Nephron (organoid): Measurements from ENCODE around the gene DAPK3.
A peak's percentile ranks its signal among the peaks of the same experiment; 100 is the strongest.

ENCODE experiments used
- H3K27ac Mint-ChIP-seq, 3 experiments: 2 replicates each; pipeline ENCODE4 v1.8.0; 2020; ENCODE audit warnings: mixed read lengths in 3 of 3, mild to moderate bottlenecking in 2 of 3, moderate library complexity in 1 of 3
- H3K27me3 Mint-ChIP-seq: 2 replicates; pipeline ENCODE4 v1.8.0; 2021; ENCODE audit warnings: low read depth, mild to moderate bottlenecking, moderate library complexity, mixed read lengths
- H3K36me3 Mint-ChIP-seq: 2 replicates; pipeline ENCODE4 v1.8.0; 2020; ENCODE audit warnings: low read depth, mixed read lengths
- H3K4me1 Mint-ChIP-seq: 2 replicates; pipeline ENCODE4 v1.8.0; 2020; ENCODE audit warnings: mixed read lengths
- H3K4me3 Mint-ChIP-seq, 3 experiments: 2 replicates each; pipeline ENCODE4 v1.8.0; 2020; ENCODE audit warnings: mild to moderate bottlenecking in 3 of 3, mixed read lengths in 3 of 3, moderate library complexity in 2 of 3
- H3K9me3 Mint-ChIP-seq: 2 replicates; pipeline ENCODE4 v1.8.0; 2020; ENCODE audit warnings: mixed read lengths
- TF ChIP-seq, protein P1 (sequence below), 3 experiments: fragments of 200-600 bp; sonication (generic); IDR thresholded peaks; one replicate each; pipeline ENCODE4 v1.5.0; 2021; ENCODE audit warnings: antibody characterized with exemption in 3 of 3; ENCODE audit not compliant: unreplicated experiment in 3 of 3

The DAPK3 gene

DNA sequence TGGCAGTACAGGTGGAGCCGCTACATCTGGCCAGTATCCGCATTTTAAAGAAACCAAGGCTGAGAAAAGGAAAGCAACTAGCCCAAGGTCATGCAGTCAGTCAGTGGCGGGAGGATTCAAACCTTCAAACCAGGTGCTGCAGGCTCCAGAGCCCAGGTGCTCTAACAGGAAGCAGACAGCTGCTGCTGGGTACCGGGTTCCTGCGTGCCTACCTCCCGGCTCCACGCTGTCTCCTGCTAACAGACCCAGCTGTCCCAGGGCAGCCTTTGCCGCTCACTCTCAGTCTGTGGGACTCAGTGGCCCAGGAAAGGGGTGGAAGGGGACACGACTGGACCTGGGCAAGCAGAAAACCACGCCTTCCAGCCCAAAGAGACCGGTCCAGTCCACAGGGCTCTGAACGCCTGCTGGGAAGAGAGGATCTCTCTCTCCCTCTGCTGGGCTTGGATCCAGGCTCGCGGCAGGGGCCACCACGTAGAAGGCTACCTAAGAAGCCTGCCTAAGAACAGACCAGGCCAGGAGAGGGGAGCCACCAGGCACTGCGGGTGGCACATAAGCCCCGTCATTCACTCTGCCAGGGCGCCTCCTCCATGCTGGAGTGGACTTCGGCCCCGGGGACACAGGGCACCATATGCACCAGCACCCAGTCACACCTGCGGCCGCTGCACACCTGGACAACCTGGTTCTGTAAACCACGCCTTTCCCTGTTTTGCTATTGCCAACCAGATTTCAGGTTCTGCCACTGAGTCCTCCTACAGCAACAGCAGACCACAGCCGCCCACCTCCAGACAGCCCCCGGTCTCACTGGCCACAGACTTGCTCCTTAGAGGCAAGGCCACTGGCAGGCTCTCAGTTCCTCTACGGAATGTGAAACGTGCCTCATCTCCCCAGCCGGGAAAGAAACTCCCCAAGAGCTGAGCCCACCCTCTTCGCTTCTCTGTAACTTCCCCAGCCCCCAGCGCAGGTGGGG lies 4.6 kb downstream of the DAPK3 start:
- no peak overlapping the region for H3K4me3 Mint-ChIP-seq
- H3K27ac Mint-ChIP-seq = peak overlapping the region in 2 of 3 experiments; percentile 28 to 41
- peaks cover 49% of the 10 kb centered on the region for H3K36me3 Mint-ChIP-seq

DNA sequence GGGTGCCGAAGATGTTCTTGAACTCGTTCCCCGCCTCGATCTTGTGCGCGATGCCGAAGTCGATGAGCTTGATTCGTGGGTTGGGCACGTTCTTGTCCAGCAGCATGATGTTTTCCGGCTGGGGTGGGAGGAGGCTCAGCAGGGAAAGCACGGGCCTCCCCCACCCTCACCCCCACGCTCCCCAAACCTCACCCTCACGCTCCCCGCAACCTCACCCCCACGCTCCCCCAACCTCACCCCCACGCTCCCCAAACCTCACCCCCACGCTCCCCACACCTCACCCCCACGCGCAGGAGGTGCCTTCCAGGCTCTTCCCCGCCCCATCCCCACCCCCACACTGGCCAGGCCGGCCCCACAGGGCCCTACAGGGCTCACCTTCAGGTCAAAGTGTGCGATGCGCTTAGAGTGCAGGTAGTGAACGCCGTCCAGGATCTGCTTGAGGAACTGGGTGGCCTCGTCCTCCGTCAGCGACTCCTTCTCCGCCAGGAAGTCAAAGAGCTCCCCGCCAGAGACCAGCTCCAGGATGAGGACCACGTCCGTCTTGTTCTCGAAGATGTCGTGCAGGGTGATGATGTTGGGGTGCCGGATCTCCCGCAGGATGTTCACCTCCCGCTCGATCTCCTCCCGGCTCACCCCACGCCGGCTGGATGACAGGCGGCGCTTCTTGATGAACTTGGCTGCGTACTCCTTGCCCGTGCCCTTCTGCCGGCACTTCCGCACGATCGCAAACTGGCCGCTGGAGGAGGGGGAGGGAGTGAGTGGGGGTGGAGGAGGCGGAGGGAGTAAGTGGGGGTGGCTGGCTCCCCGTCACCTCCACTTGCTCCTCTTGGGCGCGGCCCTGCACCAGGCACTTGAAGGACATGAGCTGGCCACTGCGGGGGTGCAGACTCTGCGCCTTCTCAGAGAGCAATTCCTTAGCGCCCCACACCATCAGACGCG lies 6.4 kb downstream of the DAPK3 start:
- Mint-ChIP-seq H3K27me3 (no peaks in the 10 kb centered on the region), H3K27ac (no peak overlapping the region), H3K4me3 (no peak overlapping the region), H3K9me3 (no peaks in the 10 kb centered on the region), H3K36me3 (peaks cover 51% of the 10 kb centered on the region), H3K4me1 (peaks cover 20% of the 10 kb centered on the region)
- TF ChIP-seq, protein P1, sequence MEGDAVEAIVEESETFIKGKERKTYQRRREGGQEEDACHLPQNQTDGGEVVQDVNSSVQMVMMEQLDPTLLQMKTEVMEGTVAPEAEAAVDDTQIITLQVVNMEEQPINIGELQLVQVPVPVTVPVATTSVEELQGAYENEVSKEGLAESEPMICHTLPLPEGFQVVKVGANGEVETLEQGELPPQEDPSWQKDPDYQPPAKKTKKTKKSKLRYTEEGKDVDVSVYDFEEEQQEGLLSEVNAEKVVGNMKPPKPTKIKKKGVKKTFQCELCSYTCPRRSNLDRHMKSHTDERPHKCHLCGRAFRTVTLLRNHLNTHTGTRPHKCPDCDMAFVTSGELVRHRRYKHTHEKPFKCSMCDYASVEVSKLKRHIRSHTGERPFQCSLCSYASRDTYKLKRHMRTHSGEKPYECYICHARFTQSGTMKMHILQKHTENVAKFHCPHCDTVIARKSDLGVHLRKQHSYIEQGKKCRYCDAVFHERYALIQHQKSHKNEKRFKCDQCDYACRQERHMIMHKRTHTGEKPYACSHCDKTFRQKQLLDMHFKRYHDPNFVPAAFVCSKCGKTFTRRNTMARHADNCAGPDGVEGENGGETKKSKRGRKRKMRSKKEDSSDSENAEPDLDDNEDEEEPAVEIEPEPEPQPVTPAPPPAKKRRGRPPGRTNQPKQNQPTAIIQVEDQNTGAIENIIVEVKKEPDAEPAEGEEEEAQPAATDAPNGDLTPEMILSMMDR (IDR thresholded peaks at IDR 0.05; ENCODE audit: unreplicated experiment in 3 of 3) = no peak

More for the DNA sequence above, 4.6 kb downstream of the DAPK3 start:
- no peaks in the 10 kb centered on the region for H3K9me3 Mint-ChIP-seq
- H3K27me3 Mint-ChIP-seq = no peaks in the 10 kb centered on the region
- H3K4me1 Mint-ChIP-seq = peaks cover 30% of the 10 kb centered on the region
- TF ChIP-seq, protein P1 (IDR thresholded peaks at IDR 0.05; ENCODE audit: unreplicated experiment in 3 of 3) = no peak

DNA sequence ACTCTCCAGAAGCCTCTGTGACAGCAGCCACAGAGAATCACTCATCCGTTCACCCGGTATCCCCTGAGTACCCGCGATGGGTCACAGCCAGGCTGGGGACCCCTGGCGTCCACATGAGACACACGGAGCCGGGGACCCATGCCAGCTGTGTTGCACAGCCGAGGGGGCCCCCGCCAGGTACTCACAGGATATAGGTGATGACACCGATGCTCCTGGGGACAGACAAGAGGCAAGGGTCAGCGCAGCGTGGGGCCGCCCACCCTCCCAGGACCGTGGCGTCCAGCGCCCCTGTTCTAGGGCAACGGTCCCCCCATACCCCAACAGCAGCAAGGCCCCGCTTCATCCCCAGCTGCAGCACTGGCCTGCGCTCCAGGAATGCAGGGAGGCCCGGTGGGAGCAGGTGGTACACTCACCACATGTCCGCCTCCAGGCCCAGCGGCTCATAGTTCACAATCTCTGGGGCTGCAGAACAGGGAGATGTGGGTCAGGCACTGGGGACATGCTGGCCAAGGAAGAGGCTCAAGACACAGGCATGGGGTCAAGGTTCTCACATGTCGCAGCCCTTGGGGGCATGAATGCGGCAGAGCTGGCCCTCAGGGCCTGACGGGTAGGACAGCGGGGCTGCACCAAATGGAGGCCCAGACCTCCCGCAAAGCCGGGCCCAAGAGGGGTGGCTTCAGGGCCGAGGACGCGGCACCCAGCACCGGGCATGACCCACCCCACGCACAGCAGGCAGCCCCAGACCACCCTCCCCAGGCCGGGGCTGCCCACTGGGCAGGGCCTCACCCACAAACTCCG lies 7.2 kb downstream of the DAPK3 start:
- Mint-ChIP-seq H3K9me3 (no peaks in the 10 kb centered on the region), H3K4me3 (no peak overlapping the region), H3K27me3 (no peaks in the 10 kb centered on the region), H3K4me1 (peaks cover 11% of the 10 kb centered on the region), H3K27ac (no peak overlapping the region), H3K36me3 (peaks cover 46% of the 10 kb centered on the region)
- TF ChIP-seq, protein P1 (IDR thresholded peaks at IDR 0.05; ENCODE audit: unreplicated experiment in 3 of 3) = no peak

DNA sequence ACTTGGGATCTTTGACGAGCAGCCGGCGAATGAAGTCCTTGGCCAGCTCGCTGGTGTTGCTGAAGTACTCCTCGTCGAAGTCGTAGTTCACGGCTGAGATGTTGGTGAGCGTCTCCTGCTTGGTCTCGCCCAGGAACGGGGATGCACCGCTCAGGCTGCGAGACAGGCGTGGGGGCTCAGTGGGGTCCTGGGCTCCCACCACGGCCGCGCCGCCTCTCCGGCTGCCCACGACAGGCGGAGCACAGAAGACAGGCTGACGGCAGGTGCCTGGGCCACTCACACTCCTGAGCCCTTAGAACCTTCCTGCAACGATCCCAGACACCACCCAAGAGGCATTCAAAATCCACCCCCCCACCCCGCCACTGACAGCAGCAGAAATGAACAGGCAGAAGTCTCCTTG lies 9.9 kb downstream of the DAPK3 start:
- Mint-ChIP-seq H3K4me1 (no peaks in the 10 kb centered on the region), H3K27me3 (no peaks in the 10 kb centered on the region), H3K9me3 (no peaks in the 10 kb centered on the region), H3K36me3 (peaks cover 42% of the 10 kb centered on the region), H3K4me3 (no peak overlapping the region), H3K27ac (no peak overlapping the region)
- TF ChIP-seq, protein P1 (IDR thresholded peaks at IDR 0.05; ENCODE audit: unreplicated experiment in 3 of 3) = no peak

DNA sequence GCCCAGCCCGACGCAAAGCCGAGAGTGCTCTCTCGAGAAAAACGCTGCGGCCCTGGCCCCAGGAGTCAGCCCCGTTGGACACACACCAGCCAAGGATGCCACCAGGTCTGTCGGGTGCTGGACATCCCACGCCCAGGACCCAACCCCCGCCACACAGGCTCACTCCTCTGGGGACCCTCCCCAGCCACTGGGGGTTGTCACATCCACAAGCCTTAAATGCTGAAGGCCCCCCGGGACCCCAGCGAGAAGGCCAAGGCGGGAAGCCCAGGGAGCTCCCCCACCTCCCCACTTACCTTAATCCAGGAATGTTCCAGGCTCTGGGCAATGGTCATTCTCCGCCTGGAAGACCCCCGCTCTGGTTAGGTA lies 11.2 kb downstream of the DAPK3 start:
- Mint-ChIP-seq H3K4me3 (no peak overlapping the region), H3K27me3 (no peaks in the 10 kb centered on the region), H3K27ac (no peak overlapping the region), H3K4me1 (no peaks in the 10 kb centered on the region), H3K9me3 (no peaks in the 10 kb centered on the region), H3K36me3 (peaks cover 36% of the 10 kb centered on the region)
- TF ChIP-seq, protein P1 (IDR thresholded peaks at IDR 0.05; ENCODE audit: unreplicated experiment in 3 of 3) = no peak
